WTC11 (cell line): ENCODE results near the gene CACHD1.

Source experiments
- ARID4B ChIP-seq: sonication (generic); formaldehyde crosslinking; IDR thresholded peaks from 2 replicates; pipeline ENCODE4 v1.8.0; 2023; ENCODE audit warnings: missing genetic modification reagents, mild to moderate bottlenecking, borderline replicate concordance
- CTCF ChIP-seq: fragments of 200-600 bp; IDR thresholded peaks from 2 replicates; pipeline ENCODE4 v1.8.0; 2022; ENCODE audit warnings: antibody characterized with exemption
- MLX ChIP-seq: sonication (generic); formaldehyde crosslinking; IDR thresholded peaks from 2 replicates; pipeline ENCODE4 v1.8.1; 2023; ENCODE audit warnings: mild to moderate bottlenecking, missing genetic modification reagents, moderate library complexity
- TEAD4 ChIP-seq: sonication (generic); formaldehyde crosslinking; IDR thresholded peaks from 2 replicates; pipeline ENCODE4 v1.8.0; 2022; ENCODE audit warnings: mild to moderate bottlenecking, missing genetic modification reagents

- TF ChIP-seq MLX (CRISPR knock-in tag) (no peak), TEAD4 (CRISPR knock-in tag) (no peak), CTCF (no peak), ARID4B (CRISPR knock-in tag) (no peak)
Measured at GRCh38 chr1:64502931-64503330, 33.0 kb downstream of the CACHD1 start.
